Fibroblast of lung (primary cell): ENCODE measurements around the gene ZNF771.

Experiments used
- CTCF ChIP-seq, 2 donors: IDR thresholded peaks in 1 of 2; conservative IDR thresholded peaks in 1 of 2; 1 replicate in 1 of 2; 2 replicates in 1 of 2; pipeline ENCODE4 v1.5.1; 2011 to 2012; ENCODE audit warnings: low read length in 2 of 2, control low read depth in 1 of 2, inconsistent platforms in 1 of 2, low read depth in 1 of 2, mild to moderate bottlenecking in 1 of 2
- EZH2 ChIP-seq: IDR thresholded peaks from 2 replicates; pipeline ENCODE4 v1.5.1; 2012; ENCODE audit warnings: low read length, control low read depth, mild to moderate bottlenecking; ENCODE audit errors: missing control alignments

- TF ChIP-seq EZH2, result no peak
- TF ChIP-seq CTCF (conservative IDR thresholded peaks at IDR 0.05 in 1 of 2, IDR thresholded peaks at IDR 0.05 in 1 of 2; ENCODE audit: low read depth in 1 of 2, low read length in 2 of 2), result peak; percentile 40
These were observed 38.2 kb downstream of the ZNF771 start, which contains the start of gene SEPHS2 for GRCh38 chr16:30445408-30446202.
